Astrocyte (in vitro differentiated cells and primary cell): Measurements from ENCODE around the gene MYCBPAP. TPM values are rescaled to one million over a fixed set of nuclear protein-coding genes. Genes with fewer than 3 reads are reported as not detected.

Experiments
- DNase-seq: peaks from one replicate; pipeline ENCODE4 v3.0.0-alpha.2; 2010; ENCODE audit warnings: low read depth
- FAIRE-seq: peaks from 2 replicates; lab custom pipeline; 2011; peaks lifted over from hg19 to GRCh38; lab: Jason Lieb, UNC
- H2AFZ ChIP-seq: 2 replicates; pipeline ENCODE4 v1.6.0; 2012; ENCODE audit warnings: low read depth, low read length, inconsistent platforms
- H3K27ac ChIP-seq: 2 replicates; pipeline ENCODE4 v1.5.1; 2011; ENCODE audit warnings: low read depth, low read length, inconsistent platforms
- H3K27me3 ChIP-seq: 2 replicates; pipeline ENCODE4 v1.6.0; 2011; ENCODE audit warnings: low read length, inconsistent platforms; ENCODE audit not compliant: insufficient read depth
- H3K36me3 ChIP-seq: 2 replicates; pipeline ENCODE4 v1.5.1; 2011; ENCODE audit warnings: low read length, inconsistent platforms; ENCODE audit not compliant: insufficient read depth
- H3K4me1 ChIP-seq: 2 replicates; pipeline ENCODE4 v1.5.1; 2011; ENCODE audit warnings: low read length, inconsistent platforms; ENCODE audit not compliant: insufficient read depth
- H3K4me2 ChIP-seq: 2 replicates; pipeline ENCODE4 v1.6.0; 2012; ENCODE audit warnings: low read length, inconsistent platforms
- H3K4me3 ChIP-seq: 2 replicates; pipeline ENCODE4 v1.5.1; 2011; ENCODE audit warnings: low read depth, mild to moderate bottlenecking, low read length, inconsistent platforms; ENCODE audit not compliant: insufficient read depth
- H3K79me2 ChIP-seq: 2 replicates; pipeline ENCODE4 v1.6.0; 2012; ENCODE audit warnings: mild to moderate bottlenecking, low read length, inconsistent platforms; ENCODE audit not compliant: insufficient read depth
- H3K9ac ChIP-seq: 2 replicates; pipeline ENCODE4 v1.6.0; 2012; ENCODE audit warnings: mild to moderate bottlenecking, low read length, inconsistent platforms
- H3K9me3 ChIP-seq: 2 replicates; pipeline ENCODE4 v1.5.1; 2012; ENCODE audit warnings: low read depth, mild to moderate bottlenecking, low read length, inconsistent platforms; ENCODE audit not compliant: insufficient read depth
- H4K20me1 ChIP-seq: 2 replicates; pipeline ENCODE4 v1.6.0; 2012; ENCODE audit warnings: low read length, inconsistent platforms; ENCODE audit not compliant: insufficient read depth
- H3K27ac Mint-ChIP-seq: one replicate; pipeline ENCODE4 v1.8.0; 2021; ENCODE audit warnings: mild to moderate bottlenecking, mixed read lengths; ENCODE audit not compliant: unreplicated experiment
- H3K27me3 Mint-ChIP-seq: one replicate; pipeline ENCODE4 v1.8.0; 2021; ENCODE audit warnings: low read depth, mixed read lengths; ENCODE audit not compliant: unreplicated experiment
- H3K36me3 Mint-ChIP-seq: one replicate; pipeline ENCODE4 v1.8.0; 2021; ENCODE audit warnings: low read depth, mixed read lengths; ENCODE audit not compliant: unreplicated experiment
- H3K4me1 Mint-ChIP-seq: one replicate; pipeline ENCODE4 v1.8.0; 2021; ENCODE audit warnings: low read depth, mixed read lengths; ENCODE audit not compliant: unreplicated experiment
- H3K4me3 Mint-ChIP-seq: one replicate; pipeline ENCODE4 v1.8.0; 2021; ENCODE audit warnings: mild to moderate bottlenecking, moderate library complexity, mixed read lengths; ENCODE audit not compliant: unreplicated experiment
- H3K9me3 Mint-ChIP-seq: one replicate; pipeline ENCODE4 v1.8.0; 2021; ENCODE audit warnings: mild to moderate bottlenecking, mixed read lengths; ENCODE audit not compliant: unreplicated experiment
- CTCF ChIP-seq: IDR thresholded peaks from 2 replicates; pipeline ENCODE4 v1.5.1; 2011; ENCODE audit warnings: low read depth, mild to moderate bottlenecking, inconsistent platforms, low read length, moderate library complexity; ENCODE audit not compliant: insufficient read depth
- EZH2 ChIP-seq: IDR thresholded peaks from 2 replicates; pipeline ENCODE4 v1.6.1; 2012; ENCODE audit warnings: mild to moderate bottlenecking, low read length, inconsistent platforms; ENCODE audit not compliant: insufficient read depth
- total RNA-seq: library from RNA; stranded (reverse); gene quantifications from 2 replicates; pipeline ENCODE4 v1.2.1, GENCODE V29; 2021

Gene MYCBPAP
- total RNA-seq, 1 donor from 2014 or later = 1.4 TPM

GRCh38 chr17:50481648-50482047 lies 26.6 kb upstream of the MYCBPAP start:
- FAIRE-seq (no peak), DNase-seq (no peak)
- Histone ChIP-seq H3K9me3 (no peaks in the 10 kb centered on the region), H3K4me3 (no peak overlapping the region), H3K9ac (no peak overlapping the region), H3K27me3 (no peaks in the 10 kb centered on the region), H3K79me2 (peaks cover 14% of the 10 kb centered on the region), H4K20me1 (peaks cover 11% of the 10 kb centered on the region), H3K4me1 (peaks cover 8% of the 10 kb centered on the region), H3K4me2 (no peak overlapping the region), H3K36me3 (peaks cover 18% of the 10 kb centered on the region), H2AFZ (no peak overlapping the region), H3K27ac (no peak overlapping the region)
- Mint-ChIP-seq H3K27ac (no peak overlapping the region), H3K27me3 (no peaks in the 10 kb centered on the region), H3K4me3 (no peak overlapping the region), H3K36me3 (peaks cover 5% of the 10 kb centered on the region), H3K4me1 (peaks cover 8% of the 10 kb centered on the region), H3K9me3 (no peaks in the 10 kb centered on the region)
- TF ChIP-seq EZH2 (no peak), CTCF (no peak)

- no peak overlapping the region for H3K27ac Mint-ChIP-seq
- Histone ChIP-seq H3K4me3 (no peak overlapping the region), H3K27ac (no peak overlapping the region), H3K4me2 (no peak overlapping the region), H4K20me1 (peaks cover 11% of the 10 kb centered on the region), H2AFZ (no peak overlapping the region), H3K36me3 (peaks cover 18% of the 10 kb centered on the region), H3K9me3 (no peaks in the 10 kb centered on the region), H3K79me2 (peaks cover 14% of the 10 kb centered on the region), H3K4me1 (peaks cover 8% of the 10 kb centered on the region), H3K27me3 (no peaks in the 10 kb centered on the region), H3K9ac (no peak overlapping the region)
- DNase-seq (no peak), FAIRE-seq (no peak)
- H3K27me3 Mint-ChIP-seq = no peaks in the 10 kb centered on the region
- H3K9me3 Mint-ChIP-seq = no peaks in the 10 kb centered on the region
- H3K4me1 Mint-ChIP-seq = peaks cover 8% of the 10 kb centered on the region
- no peak overlapping the region for H3K4me3 Mint-ChIP-seq
- peaks cover 5% of the 10 kb centered on the region for H3K36me3 Mint-ChIP-seq
- no peak for TF ChIP-seq CTCF
- TF ChIP-seq EZH2 = no peak
Observed at GRCh38 chr17:50482110-50482509, 26.1 kb upstream of the MYCBPAP start.

GRCh38 chr17:50482516-50482915 lies 25.7 kb upstream of the MYCBPAP start:
- peaks cover 14% of the 10 kb centered on the region for H3K79me2 ChIP-seq
- Mint-ChIP-seq H3K9me3 (no peaks in the 10 kb centered on the region), H3K27me3 (no peaks in the 10 kb centered on the region), H3K4me3 (peak overlapping the region; percentile 7), H3K27ac (peak overlapping the region; percentile 29), H3K4me1 (peaks cover 8% of the 10 kb centered on the region), H3K36me3 (peaks cover 7% of the 10 kb centered on the region)
- no peaks in the 10 kb centered on the region for H3K9me3 ChIP-seq
- no peaks in the 10 kb centered on the region for H3K27me3 ChIP-seq
- H3K4me1 ChIP-seq = peaks cover 8% of the 10 kb centered on the region
- peak overlapping the region; percentile 76 for H3K27ac ChIP-seq
- peak; percentile 93 for DNase-seq
- peak overlapping the region; percentile 55 for H3K9ac ChIP-seq
- no peak overlapping the region for H2AFZ ChIP-seq
- H3K4me3 ChIP-seq = no peak overlapping the region
- peak; percentile 94 for TF ChIP-seq CTCF
- TF ChIP-seq EZH2 = no peak
- H4K20me1 ChIP-seq = peaks cover 11% of the 10 kb centered on the region
- peak overlapping the region; percentile 62 for H3K4me2 ChIP-seq
- FAIRE-seq = peak; percentile 59
- peaks cover 18% of the 10 kb centered on the region for H3K36me3 ChIP-seq
